NCI-H2081 (cell line): Measurements from ENCODE around the gene DCBLD2.

ENCODE experiments used
- DNase-seq, 2 experiments: peaks; one replicate each; lab custom pipeline; 2025; lab: John Stamatoyannopoulos, UW

Gene DCBLD2

DNA sequence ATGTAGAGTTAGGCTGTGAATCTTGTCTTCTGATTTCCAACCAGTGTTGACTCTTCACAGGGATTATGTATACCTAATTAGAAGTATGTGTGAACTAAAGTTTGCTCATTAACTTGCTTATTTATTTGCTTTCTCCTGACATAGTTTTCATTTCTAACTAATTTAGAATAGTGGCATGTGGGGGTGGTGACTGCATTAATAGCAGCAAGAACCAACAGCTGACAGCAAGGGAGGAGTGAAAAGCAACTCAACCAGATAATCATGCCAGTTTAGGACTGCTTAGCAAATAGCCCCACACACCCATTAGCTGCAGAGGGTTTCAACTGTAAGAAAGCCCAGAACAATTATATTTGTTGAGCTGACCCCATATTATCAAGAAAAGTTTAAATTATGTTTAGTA lies 134.6 kb downstream of the DCBLD2 start:
- DNase-seq, result no peak

DNA sequence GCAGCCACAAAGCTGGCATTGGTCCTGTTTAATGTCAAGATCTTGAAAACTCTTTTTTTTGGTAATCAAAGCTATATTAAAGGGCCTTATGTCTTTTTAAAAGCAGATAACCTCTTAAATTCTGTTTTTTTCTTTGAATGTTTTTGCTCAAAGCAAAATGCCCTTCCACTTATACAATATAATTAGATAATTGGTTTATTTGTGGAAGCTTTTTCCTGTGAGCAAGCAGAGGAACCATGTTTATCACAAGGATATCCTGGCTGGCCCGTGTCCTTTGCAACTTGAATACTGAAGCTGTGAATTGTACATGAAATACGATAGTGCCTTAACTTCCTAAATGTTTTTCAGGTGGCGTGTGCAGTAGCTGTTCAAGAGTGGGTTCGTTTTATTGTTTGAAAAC lies 135.8 kb downstream of the DCBLD2 start:
- DNase-seq, result no peak

DNA sequence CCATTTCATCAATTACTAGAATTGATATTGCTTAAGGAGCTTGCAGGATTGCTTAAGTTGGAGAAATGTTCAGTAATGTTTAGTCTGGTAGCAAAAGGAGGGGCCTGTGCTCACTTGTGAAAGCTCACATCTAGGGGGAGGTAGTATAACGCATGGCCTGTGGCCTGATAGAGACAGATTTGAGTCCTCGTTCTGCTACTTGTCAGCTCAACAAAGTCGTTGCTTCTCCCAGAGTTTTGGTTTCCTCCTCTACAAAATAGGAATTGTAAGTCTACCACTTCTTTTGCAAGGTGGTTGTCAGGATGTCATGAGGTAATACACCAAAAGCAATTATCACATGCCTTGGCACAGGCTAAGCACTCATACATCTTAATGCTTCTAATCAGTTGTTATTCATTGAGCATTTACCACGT lies 137.0 kb downstream of the DCBLD2 start:
- DNase-seq, result no peak

- no peak for DNase-seq
Measured at GRCh38 chr3:98763819-98764418, 137.6 kb downstream of the DCBLD2 start.

GRCh38 chr3:98763076-98763475 lies 138.4 kb downstream of the DCBLD2 start, which contains the start of gene ST3GAL6:
Gene ST3GAL6 (plus strand): TSS chr3:98763340. CDS start chr3:98768441, 5,101 bp downstream.
- no peak for DNase-seq

DNA sequence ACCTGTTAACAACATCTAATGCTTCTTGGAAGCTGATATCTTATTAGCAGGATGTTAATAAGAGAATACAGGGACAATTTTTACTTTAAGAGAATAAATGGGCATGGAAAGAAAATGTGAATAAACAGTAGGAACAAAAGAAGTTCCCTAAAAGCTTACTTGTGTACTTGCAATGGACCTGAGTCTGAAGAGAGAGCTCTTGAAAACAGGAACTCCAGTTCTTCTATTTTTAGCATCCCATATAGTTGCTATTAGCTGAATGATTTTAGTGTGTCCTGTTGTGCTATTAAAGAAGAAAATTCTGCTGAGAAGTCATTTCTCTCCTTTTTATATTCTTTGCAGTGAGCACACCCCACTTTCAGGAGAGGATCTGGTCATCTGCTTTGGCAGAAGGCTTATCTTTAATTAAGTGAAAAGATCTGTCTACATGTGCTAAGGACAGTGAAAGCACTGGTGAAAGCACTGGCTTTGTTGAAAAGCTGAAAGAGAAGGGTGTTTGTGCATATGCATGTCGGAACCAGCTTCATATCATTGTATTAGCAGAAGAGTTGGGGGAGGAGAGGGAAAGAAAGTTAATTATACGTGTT lies 139.8 kb downstream of the DCBLD2 start:
- DNase-seq, result no peak

DNA sequence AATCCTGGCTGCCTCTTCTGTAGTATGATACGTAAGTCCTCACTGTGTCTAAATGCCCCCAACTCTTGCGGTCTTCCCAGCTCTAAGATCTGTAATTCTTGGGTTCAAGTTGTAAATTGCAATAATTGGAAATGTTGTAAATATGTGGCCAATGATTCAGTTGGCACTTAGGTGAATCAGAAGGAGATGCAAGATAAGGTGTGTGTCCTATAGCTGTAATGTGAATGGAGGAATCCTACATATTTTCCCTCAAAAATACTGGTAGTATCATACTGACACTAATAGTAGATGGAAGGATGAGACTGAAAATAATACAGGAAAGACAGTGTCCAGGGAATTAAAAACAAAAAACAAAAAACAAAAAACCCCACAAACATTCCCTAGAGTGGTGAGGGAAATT lies 141.9 kb downstream of the DCBLD2 start:
- no peak for DNase-seq

DNA sequence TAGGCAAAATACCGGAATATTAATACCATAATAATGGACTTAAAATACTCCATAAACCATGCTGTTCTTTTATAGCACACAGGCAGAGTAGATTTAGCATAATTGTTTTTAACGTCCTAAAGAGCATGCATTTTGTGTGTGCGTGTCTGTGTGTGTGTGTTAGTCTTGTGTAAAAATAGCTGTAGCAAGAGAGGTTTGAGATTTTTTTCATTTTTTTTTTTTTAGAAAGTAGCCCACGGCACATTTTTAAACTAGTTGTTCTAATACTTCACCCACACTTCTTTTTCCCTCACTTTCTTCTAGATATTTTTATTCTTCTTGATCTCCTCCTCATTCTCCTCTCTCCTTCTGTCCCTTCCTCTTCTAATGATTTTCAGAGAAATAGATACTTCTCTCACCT lies 145.9 kb downstream of the DCBLD2 start:
- DNase-seq, result no peak

GRCh38 chr3:98754483-98754882 lies 147.0 kb downstream of the DCBLD2 start:
- DNase-seq, result no peak

GRCh38 chr3:98750276-98750919 lies 151.1 kb downstream of the DCBLD2 start:
- no peak for DNase-seq

GRCh38 chr3:98746882-98747281 lies 154.6 kb downstream of the DCBLD2 start:
- DNase-seq, result no peak

DNA sequence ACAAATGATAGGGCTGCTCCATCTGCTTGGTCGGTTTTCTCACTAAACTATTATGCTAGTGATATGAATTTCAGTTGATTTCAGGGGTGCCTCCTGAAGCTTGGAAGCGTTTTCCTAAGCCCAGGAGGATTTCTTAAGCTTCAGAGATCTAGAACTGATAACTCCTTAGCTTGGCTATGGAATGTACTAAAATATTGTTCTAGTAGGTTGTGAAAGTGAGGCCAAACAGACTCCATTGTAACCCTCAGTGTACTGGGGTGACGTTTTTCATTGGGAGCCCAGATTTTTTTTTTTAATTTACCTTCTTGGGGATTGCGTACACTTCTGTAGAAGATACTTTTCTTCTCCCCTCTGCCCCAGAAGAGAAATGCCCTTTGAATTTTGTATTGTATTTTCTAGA lies 155.4 kb downstream of the DCBLD2 start:
- DNase-seq, result no peak
